HG02642 (cell line): ENCODE results near the gene AMPH.
"Not testable (repeated sequence)": the region's sequence is repeated elsewhere in the genome, so short reads cannot be mapped to it uniquely, and the experiment has no call there.

Source experiments
- ATAC-seq: cut with Tn5 transposase; IDR thresholded peaks from one replicate; pipeline ENCODE4 v1.9.1; 2021; ENCODE audit warnings: mild to moderate bottlenecking; ENCODE audit not compliant: unreplicated experiment, poor library complexity

The AMPH gene

DNA sequence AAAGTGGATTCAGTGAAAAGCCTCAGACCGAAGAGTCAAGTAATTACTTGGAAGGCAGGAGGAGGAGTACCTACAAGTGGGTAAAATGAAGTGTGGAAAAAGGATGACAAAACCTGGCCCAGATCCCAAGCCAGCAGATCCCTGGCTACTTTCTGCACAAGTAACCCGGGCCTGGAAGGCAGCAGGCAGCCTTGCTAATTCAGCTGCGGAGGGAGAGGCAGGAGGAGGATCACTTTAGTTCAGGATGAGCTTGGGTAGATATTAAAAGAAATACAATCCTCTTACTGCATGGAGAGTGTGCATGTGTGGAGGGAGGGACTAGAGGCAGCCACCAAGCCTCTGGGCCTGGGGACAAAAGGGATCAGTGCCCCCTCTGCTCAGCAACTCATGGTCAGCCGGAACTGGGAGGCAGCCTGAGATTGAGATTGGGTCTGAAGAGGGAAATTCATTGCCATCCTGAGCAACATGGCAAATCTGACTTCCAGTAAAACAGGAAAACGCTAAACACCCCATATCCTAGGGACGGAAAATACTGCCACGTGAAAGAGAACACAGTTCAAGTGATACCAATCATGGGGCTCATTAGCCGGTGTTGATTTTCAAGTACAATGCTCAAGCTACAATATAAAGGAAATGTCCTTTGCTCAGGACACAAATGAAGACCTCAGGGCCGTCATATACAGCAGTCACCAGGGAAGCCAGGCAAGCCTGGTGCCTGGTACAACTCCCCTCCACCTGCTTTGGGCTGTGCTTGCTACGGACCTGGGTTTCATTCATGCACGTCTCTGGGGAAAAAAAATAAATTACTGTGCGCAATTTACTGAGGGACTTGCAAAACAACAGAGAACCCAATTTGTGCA lies 1.3 kb downstream of the AMPH start:
- no peak for ATAC-seq

DNA sequence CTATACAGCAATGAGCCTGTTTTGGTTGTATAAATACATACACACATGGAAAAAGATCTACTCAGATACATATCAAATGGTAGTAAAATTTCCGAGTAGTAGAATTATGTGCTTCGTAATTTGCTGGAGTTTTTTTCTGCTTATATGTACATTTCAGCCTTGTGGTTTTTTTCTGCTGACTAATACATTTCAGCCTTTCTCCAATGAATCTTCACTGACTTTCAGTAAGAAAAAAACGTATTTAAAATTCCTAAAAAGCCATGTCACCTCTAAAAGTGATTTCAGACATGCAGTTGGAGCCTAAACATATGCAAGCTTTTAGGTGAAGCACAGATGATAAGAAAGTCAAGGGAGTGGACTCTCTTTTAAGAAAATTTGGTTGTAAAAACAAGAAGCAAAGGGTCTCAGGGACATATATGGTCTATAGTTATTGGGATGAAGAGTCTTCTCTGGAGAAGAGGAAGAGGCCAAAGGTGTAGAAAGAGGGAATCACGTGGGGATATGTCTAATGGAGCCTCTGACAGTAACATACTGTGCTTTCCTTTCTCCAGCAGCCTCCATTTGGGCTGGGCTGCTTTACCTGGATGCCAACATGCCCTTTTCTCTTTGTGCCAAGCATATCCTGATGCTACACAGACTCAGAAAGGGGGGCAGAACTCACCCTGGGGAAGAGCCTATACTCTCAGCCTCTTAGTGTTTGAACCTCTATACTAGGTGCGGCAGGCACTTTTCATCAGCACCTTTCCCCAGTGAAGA lies 2.4 kb downstream of the AMPH start:
- ATAC-seq = no peak

DNA sequence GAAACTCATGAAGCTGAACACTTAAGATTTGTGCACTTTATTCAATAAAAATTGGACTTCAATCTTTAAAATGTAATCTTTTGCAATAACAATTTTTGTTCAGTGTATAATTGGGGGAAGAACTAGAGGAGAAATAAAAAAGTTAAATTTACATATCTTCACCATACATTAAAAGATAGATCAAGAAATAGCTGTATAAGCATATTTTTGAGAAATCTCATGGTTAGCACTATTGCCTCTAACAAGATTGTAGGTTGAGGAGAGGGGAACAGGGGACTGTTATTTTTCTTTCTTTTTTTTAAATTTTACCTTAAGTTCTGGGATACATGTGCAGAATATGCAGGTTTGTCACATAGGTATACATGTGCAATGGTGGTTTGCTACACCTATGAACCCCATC lies 5.3 kb downstream of the AMPH start:
- no peak for ATAC-seq

DNA sequence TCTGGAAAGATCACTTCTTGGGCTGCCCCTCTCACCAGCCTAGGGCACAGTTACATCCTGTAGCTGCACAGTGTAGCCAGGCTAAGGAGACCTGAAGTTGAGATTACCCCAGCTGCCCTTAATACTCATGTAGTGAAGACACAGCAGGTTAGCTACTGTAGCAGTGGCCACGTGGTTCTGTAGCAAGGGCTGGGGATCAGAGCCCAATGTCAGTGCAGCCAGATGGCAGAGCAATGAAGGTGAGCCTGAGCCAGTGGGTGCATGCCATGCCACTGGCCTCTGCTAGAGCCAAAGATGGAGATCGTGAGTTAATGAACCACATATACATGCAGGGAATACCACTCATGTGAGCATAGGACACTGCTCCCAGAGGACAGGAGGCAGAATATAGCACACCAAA lies 15.5 kb downstream of the AMPH start:
- ATAC-seq = no peak

DNA sequence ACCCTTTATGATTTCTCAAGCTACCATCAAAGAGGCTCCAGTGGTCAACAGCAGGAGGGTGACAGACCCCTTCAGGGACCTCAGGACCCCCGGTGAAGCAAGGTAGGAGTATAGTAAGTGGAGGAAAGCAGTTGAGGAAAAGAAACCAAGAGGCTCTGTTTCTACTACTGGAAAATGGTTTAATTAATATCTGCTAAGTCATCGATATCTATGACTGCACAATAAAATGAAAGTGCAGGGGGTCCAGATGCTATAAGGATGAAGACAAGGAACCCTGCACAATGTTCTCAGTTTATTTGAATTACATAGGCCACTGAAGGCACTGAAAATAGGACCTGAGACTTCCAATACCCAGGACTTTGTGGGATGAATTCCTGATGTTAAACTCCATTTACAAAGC lies 23.7 kb downstream of the AMPH start:
- no peak for ATAC-seq

DNA sequence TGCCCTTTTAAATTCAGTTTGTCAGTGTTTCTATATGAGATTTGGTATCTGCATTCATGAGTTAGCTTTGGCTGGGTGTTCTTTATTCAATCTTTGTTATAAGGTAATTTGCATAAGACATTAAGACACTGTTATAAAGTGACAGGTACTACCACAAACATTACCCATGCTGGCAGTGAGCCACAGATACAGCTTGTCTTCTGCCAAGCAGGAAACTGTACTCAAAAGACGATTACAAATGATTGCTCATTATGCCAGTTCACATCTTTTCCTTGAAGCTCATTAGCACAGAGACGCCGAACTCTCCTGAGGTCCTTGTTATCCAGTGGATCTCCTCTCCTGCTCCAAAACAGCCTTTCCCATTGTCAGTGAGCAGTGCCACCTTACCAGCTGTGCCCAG lies 30.4 kb downstream of the AMPH start:
- ATAC-seq = no peak

DNA sequence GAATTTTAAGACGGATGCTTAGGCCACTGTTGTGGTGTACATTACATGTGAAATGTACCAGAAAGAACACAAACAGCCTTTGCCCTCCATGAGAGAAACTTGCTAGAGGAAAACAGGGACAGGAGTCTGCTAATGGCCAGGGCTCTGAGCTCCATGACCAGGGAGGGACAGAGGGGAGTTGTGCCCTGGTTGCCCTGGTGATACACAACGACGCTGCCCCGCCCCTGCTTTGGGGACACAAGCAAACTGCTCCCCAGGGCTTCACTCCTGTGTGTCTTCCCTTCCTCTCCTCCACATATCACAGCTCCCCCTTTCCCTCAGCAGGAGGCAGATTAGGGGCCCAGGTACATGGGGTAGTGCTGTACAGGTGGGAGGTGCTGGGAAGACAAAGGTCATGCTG lies 36.2 kb downstream of the AMPH start:
- no peak for ATAC-seq

DNA sequence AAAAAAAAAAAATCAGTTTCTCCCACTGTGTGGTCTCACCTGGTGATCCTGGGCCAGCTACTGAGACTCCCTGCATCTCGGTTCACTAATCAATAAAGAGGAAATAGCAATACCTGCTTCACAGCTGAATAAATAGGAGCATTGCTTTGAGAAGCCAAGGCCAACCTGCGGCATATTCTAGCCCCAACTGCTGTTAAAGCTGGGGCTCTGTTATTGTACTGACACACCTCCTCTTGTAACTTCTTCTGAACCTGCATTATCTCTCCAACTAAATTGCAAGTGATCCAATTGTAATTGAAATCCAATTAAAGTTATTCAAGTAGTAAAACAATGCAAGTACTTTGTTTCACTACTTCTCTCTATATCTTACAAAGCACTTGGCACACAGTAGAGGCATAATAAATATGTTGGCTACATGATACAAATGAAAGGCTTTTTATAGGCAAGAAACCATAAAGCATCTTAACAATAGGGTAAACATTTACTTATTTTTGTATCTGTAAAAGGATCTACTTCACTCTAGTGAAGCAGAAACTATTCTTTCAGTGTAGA lies 38.4 kb downstream of the AMPH start:
- no peak for ATAC-seq

DNA sequence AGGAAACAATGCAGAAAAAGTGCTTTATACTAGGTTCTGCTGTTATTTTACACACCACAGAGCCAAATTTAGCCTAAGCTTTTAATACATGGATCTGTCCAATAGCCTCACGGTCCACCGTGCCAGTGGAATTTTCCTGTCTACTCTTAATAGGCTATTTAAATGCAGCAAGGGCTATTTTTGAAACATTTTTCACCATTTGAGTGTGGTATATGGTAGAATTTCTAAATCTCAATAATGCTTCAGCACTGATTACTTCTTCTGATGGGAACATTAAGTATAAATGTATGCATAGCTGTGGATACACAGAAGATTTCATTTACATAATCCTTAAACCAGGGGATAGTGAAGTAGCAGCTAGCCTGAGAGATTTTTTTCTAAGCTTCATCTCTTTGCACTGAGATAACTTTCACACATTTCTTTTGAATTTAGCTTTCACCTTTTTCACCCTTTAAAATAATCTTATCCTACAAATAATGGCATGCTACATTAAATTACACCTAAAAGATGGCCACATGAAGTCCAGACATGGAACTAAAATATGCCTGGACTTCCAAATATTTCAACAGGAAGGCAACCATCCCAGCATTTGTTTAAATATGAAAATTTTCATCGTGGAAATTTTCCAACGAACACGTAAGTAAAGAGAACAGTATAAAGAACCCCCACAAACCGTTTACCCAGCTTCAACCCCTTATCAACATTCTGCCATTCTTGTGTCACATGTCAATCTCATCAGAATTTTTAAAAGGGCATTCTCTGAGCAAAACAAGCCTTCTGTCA lies 45.4 kb downstream of the AMPH start:
- no peak for ATAC-seq

DNA sequence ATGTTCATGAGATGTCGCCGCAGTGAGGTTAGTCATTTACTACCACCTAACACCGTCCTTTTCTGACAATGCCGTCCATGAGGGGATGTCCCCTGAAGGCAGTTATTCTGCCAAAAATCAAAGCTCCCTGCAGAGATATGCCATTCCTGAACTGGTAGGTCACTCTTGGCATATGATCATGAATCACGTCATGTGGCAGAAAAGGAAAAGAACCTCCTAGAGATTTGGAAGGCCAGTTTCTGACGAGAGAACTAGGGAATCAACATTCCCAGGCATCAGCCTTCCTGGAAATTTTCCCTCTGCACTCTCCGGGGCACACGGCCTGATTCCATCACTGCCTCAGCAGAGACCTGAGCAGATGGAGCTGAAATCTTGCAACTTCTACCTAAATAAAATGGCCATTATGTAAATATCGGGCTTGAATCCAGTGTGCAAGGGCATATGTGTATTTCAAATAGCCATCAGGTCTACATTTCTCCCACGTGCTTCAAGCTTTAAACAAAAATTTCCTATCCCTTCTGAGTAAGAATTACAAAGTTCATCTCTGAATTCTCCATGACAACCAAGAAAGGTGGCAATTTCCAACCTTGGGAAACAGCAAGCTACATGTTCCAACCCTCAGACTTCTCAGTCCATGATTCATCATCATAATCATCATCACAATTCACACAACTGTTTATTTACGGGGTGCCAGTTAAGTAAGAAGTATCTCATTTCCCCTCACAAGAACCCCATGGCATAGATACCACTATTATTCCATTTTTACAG lies 46.5 kb downstream of the AMPH start:
- no peak for ATAC-seq

DNA sequence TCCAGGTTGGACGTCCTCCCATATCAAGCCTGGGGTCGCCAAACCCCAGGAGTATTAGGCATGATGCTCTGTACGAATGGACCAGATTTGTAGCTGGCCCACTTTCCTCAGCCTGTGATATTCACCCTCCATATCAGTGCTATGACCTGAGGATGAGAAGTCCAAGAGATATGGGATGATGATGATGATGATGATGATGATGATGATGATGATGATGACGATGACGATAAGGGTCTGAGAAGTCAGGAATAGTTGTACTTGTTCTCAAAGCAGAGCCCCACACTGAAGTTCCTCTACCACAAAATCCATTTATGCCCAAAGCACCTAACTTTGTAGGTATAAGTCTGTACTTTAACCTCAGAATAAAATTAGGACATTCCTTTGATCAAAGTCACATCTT lies 50.7 kb downstream of the AMPH start:
- ATAC-seq = no peak

DNA sequence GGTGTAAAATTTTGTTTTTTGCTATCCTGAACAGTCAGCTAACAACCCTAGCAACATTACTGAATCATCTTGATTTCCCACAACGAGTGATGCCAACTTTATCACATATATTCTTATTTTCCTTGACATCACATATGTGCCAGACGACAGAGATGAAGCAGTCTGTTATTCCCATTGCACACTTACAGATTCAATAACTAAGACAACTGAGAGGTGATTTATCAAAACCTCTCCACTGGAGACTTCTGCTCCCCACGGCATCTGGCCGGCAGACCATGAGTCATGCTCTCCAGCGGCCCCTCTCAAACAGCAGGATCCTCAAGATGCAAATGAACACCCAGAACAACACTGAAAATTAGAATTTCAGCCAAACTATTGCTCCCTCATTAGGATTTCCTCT lies 57.1 kb downstream of the AMPH start:
- no peak for ATAC-seq

DNA sequence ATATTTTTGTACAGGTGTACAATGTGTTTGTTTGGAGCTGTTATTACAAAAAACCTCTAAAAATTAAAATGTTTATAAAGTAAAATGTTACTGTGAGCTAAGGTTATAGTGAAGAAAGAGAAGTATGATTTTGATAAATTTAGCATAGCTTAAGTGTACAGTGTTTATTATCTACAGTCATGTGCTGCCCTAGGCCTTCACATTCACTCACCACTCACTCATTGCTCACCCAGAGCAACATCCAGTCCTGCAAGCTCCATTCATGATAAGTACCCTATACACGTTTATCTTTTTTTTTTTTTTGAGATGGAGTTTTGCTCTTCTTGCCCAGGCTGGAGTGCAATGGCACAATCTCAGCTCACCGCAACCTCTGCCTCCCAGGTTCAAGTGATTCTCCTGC lies 59.6 kb downstream of the AMPH start:
- not testable (repeated sequence) for ATAC-seq

DNA sequence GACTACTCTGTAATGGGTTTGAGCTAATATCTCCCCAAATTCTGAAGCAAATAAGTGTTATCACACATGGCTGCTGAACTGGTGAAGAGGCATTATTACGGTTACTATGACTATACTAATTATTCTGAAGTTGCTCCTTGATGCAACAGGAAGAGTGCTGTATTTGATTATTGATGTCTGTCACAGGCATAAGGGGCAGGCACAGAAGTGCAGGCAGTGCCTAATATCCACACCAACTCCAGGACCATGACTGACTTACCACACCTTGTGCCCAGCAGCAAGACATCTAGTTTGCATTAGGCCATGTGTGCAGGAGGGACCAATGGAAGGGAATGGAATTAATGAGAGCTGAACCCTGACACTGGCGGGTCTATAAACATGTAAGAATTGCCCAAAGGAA lies 62.7 kb downstream of the AMPH start:
- ATAC-seq = no peak

DNA sequence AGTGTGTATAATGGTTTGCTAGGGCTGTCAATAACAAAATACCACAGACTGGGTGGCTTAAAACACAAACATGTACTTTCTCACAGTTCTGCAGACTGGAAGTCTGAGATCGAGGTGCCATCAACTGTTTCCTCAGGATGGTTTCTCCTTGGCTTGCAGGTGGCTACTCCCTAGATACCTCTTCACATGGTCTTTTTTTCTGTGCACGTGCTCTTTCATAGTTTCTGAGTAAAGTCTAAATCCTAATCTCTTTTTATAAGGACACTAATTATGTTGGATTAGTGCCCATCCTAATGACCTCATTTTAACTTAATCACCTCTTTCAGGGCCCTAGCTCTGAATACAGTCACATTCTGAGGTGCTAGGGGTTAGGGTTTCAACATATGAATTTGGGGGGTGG lies 65.9 kb downstream of the AMPH start:
- ATAC-seq = no peak

DNA sequence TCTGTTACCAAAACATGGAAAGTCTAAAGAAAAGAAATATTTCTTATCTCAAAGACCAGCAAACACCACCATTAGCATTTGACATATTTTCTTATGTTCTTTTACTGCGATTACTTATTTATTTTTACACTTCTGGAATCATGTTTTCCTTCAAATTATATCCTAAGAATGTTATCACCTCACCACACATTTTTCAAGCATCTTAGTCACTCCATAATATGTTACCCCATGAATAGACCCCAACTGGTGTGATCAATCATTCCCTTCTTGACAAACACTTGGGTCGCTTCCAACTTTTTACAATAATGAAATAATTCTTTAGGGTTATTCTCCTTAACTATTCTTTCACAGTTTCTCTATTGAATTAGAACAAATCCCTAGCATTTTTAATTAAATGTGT lies 67.4 kb downstream of the AMPH start:
- no peak for ATAC-seq

DNA sequence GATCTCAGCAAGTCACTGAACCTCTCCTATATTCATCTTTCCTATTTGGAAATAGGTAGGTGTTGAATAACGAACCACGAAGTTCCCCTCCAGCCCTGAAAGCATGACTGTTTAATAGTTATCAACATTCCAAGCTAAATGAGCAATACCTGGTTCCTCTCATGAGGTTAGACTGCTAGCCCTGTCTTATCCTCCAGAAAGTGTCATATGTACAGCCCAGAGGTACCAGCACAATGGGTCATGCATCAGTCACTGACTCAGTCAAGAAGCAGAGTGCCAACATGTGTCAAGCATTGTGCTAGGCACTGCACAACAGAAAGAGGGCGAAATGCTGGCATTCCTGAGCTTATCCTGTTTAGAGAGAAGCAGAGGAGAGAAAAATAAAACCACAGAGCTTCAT lies 70.0 kb downstream of the AMPH start:
- no peak for ATAC-seq

DNA sequence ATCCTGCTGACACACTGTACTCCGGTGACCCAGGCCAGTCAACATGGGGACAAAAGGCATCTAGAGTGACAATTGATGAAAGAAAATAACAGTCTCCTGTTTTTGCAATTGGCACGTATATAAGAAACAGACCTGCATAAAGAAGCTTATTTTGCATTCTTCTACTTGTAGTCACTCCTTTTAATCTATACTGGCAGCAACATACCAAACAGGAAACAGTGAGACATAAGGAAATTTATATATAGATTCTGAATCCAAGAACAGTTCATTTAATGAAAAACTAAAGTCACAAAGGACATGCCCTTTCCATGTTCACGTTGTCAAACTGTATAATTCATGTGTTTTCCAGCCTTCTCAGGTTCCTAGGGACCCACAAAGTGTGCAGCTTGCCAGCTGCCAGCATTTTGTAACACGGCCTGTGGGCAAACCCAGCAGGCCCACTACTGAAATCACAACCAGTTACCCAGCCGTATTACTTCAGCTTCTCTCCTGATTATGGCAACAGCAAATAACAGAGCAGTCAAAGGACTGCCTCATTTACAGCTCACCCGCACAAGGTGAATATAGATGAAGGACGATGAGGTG lies 72.3 kb downstream of the AMPH start:
- no peak for ATAC-seq

DNA sequence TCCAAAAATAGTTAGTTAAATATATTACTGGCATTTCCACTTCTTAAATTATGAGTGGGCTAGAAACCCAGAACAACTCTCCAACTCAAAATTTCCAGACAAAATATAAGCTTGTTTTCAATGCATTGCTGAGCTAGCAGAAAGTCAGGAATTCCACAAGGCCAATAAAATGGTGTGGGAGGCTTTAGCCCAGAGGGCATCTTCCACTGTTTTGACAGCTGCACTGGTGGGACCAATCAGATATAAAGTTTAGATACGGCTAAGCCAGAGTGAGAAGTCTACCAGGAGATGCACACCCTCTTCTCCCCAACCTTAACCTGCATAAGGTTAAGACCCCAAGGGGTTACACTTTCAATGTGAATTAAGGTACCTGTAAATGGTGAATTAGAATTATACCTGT lies 76.6 kb downstream of the AMPH start:
- no peak for ATAC-seq

DNA sequence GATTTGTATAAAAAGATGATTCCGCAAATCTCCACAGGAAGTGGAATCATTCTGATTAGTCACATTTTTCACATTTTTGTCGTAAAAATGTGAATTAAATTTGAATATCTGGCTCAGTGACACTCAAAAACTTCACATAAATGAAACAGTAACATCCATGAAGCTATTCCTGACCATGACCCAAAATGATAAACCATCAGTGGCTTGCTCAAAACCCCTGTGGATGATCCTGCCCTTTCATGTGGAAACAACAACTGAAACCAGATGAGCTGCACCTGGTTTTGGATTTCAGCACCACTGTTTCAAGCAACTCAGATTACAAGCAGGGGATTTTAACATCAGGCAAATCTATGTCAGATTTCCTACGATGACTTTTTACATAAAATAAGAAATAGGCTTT lies 80.3 kb downstream of the AMPH start:
- ATAC-seq = no peak
